HEK293T (cell line): Measurements from ENCODE around the gene NKX2-3.

Experiments used
- CTCF ChIA-PET: fragments of 350-600 bp; formaldehyde crosslinking; extraction: SDS; loops from one replicate; lab custom pipeline; 2021; ENCODE audit warnings: antibody characterized with exemption, inconsistent platforms; lab: Yijun Ruan, JAX
- POLR2A ChIA-PET: fragments of 350-600 bp; formaldehyde crosslinking; extraction: SDS; loops from one replicate; lab custom pipeline; 2020; ENCODE audit warnings: antibody characterized with exemption, inconsistent platforms; lab: Yijun Ruan, JAX
- DNase-seq: peaks from one replicate; pipeline ENCODE4 v3.0.0; 2012; ENCODE audit warnings: mixed read lengths; ENCODE audit errors: extremely low spot score
- ARNT ChIP-seq: fragments of 450-650 bp; IDR thresholded peaks from 2 replicates; pipeline ENCODE4 v1.6.1; 2017; ENCODE audit warnings: mild to moderate bottlenecking
- BHLHE40 ChIP-seq: fragments of 450-650 bp; IDR thresholded peaks from 2 replicates; pipeline ENCODE4 v1.6.1; 2016; ENCODE audit warnings: mild to moderate bottlenecking, moderate library complexity, borderline replicate concordance
- CTBP1 ChIP-seq: fragments of 450-650 bp; IDR thresholded peaks from 2 replicates; pipeline ENCODE4 v1.6.1; 2016; ENCODE audit warnings: borderline replicate concordance
- ELF4 ChIP-seq: fragments of 450-650 bp; IDR thresholded peaks from 2 replicates; pipeline ENCODE4 v1.6.1; 2017; ENCODE audit warnings: antibody characterized with exemption
- FOXA1 ChIP-seq: fragments of 450-650 bp; IDR thresholded peaks from 2 replicates; pipeline ENCODE4 v1.6.1; 2016; ENCODE audit warnings: mild to moderate bottlenecking
- FOXK2 ChIP-seq: fragments of 450-650 bp; IDR thresholded peaks from 2 replicates; pipeline ENCODE4 v1.6.1; 2016; ENCODE audit warnings: mild to moderate bottlenecking
- FOXM1 ChIP-seq: fragments of 450-650 bp; IDR thresholded peaks from 2 replicates; pipeline ENCODE4 v1.6.1; 2017; ENCODE audit warnings: mild to moderate bottlenecking, borderline replicate concordance
- HDGF ChIP-seq: fragments of 450-650 bp; IDR thresholded peaks from 2 replicates; pipeline ENCODE4 v1.6.1; 2017; ENCODE audit warnings: antibody characterized with exemption, borderline replicate concordance
- L3MBTL2 ChIP-seq: fragments of 450-650 bp; conservative IDR thresholded peaks from 2 replicates; pipeline ENCODE4 v1.6.1; 2016; ENCODE audit warnings: mild to moderate bottlenecking
- LEF1 ChIP-seq: fragments of 450-650 bp; IDR thresholded peaks from 2 replicates; pipeline ENCODE4 v1.6.1; 2017; ENCODE audit warnings: mild to moderate bottlenecking, borderline replicate concordance
- NFRKB ChIP-seq: fragments of 450-650 bp; IDR thresholded peaks from 2 replicates; pipeline ENCODE4 v1.6.1; 2016; ENCODE audit warnings: mild to moderate bottlenecking, moderate library complexity
- SP1 ChIP-seq: fragments of 450-650 bp; IDR thresholded peaks from 2 replicates; pipeline ENCODE4 v1.6.1; 2017
- SUZ12 ChIP-seq: fragments of 450-650 bp; IDR thresholded peaks from 2 replicates; pipeline ENCODE4 v1.6.1; 2016; ENCODE audit warnings: mild to moderate bottlenecking
- TARDBP ChIP-seq: fragments of 450-650 bp; IDR thresholded peaks from 2 replicates; pipeline ENCODE4 v1.6.1; 2016
- ZNF384 ChIP-seq: fragments of 450-650 bp; IDR thresholded peaks from 2 replicates; pipeline ENCODE4 v1.6.1; 2016
- TF ChIP-seq, protein P1 (sequence below): fragments of 450-650 bp; IDR thresholded peaks from 2 replicates; pipeline ENCODE4 v1.6.1; 2016

Gene NKX2-3

DNA sequence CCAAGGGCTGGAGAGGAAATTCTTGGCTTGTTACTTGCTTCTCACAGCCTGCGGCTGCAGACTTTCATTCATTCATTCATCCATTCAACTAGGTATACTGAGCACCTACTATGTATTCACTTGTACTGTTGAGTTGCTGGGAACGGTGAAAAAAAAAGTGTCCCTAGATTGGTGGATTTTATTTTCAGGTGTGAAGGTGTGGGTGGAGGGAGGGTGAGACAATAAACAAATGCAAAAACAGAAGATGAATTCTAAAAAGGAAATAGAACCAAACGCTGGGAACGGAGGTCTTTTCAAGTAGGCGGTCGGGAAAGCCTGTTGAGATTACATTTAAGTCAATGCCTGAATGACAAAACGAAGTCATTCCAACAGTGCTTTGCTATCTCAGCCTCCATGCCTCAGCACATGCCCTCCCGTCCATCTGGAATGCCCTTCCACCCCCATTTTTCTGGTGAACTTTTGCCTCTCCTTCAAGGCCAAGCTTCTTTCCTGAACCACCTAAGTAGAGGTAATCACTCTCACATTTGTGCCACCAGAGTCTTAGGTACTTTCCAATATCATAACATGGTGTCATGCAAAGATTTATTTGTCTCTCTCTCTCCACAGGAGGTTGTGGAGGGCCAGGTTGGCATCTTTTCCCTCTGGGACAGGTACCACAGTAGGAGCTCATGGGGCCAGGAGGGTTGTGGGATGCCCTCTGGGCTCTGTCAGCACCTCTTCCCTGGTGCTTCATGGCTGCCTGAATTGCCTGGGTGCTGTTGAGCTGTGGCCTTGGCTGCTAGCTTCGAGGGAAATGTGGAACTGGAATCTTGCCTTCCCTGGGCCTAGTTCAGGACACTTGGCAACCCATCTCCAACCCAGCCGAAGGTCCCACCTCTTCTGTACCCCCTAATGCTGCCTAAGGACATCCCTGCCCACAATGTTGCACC lies 5.5 kb downstream of the NKX2-3 start:
- TF ChIP-seq ELF4 (no peak), HDGF (no peak), SP1 (no peak), CTBP1 (no peak), FOXM1 (no peak), FOXK2 (no peak), FOXA1 (no peak), LEF1 (no peak), TARDBP (no peak), NFRKB (no peak), BHLHE40 (no peak), SUZ12 (no peak), ARNT (no peak), L3MBTL2 (no peak), ZNF384 (no peak)
- TF ChIP-seq, protein P1, sequence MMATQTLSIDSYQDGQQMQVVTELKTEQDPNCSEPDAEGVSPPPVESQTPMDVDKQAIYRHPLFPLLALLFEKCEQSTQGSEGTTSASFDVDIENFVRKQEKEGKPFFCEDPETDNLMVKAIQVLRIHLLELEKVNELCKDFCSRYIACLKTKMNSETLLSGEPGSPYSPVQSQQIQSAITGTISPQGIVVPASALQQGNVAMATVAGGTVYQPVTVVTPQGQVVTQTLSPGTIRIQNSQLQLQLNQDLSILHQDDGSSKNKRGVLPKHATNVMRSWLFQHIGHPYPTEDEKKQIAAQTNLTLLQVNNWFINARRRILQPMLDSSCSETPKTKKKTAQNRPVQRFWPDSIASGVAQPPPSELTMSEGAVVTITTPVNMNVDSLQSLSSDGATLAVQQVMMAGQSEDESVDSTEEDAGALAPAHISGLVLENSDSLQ = no peak
- POLR2A ChIA-PET = no interaction called here
- CTCF ChIA-PET = interaction anchor here (0.7 to 1.1 kb wide), 2 partner anchors 53 to 102 kb away, joined by 3 read pairs; no protein-coding TSS in a partner anchor
- no peak for DNase-seq

DNA sequence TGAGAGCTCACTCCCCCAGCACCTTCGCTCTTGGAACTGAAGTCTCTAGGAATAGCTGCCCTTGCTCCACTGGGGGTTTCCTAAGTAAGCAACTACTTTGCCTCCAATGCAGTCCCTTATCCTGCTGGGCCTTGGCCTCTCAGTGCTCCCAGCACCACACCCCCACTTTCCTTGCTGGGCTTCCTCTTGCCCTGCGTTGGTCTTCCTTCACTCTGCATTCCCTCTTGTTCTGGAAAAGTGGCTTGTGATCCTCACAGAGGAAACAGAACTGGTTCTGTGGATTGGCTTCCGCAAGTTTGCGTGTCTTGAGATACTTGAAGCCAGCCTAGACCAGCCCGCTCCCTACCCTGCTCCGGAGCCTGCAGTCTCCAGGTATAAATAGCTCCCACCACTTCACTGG lies 6.4 kb downstream of the NKX2-3 start:
- CTCF ChIA-PET = interaction anchor here (0.7 to 1.1 kb wide), 2 partner anchors 54 to 103 kb away, joined by 3 read pairs; no protein-coding TSS in a partner anchor
- no peak for TF ChIP-seq ARNT
- TF ChIP-seq L3MBTL2 = no peak
- no peak for TF ChIP-seq FOXK2
- no peak for TF ChIP-seq HDGF
- no peak for TF ChIP-seq BHLHE40
- no peak for TF ChIP-seq FOXA1
- no peak for TF ChIP-seq SUZ12
- no peak for TF ChIP-seq CTBP1
- no peak for TF ChIP-seq TARDBP
- no peak for TF ChIP-seq LEF1
- no peak for TF ChIP-seq NFRKB
- TF ChIP-seq, protein P1 = no peak
- TF ChIP-seq FOXM1 = no peak
- no peak for DNase-seq
- POLR2A ChIA-PET = interaction anchor here (1.0 kb wide), 1 partner anchor 8 kb away, joined by 3 read pairs; no protein-coding TSS in a partner anchor

DNA sequence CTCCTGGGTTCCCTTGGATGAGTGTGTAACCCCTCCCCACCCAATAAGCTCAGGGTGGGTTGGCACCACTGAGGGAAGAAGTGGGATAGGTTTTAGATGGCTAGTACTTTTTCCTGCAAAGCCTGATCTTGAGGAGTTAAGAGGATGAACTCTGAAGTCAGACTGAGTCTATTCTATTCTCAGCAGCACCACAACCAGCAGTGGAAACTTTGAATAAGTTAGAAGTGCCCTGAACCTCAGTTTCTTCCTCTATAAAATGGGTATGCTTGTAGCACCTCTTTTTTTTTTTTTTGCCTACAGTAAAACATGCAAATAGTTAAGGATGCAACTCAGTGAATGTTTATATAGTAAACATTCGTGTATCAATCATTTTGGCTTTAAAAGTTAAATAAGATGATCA lies 7.1 kb downstream of the NKX2-3 start:
- CTCF ChIA-PET = interaction anchor here (1.1 kb wide), 1 partner anchor 55 kb away, joined by 3 read pairs; no protein-coding TSS in a partner anchor
- POLR2A ChIA-PET = interaction anchor here (1.0 kb wide), 1 partner anchor 9 kb away, joined by 3 read pairs; no protein-coding TSS in a partner anchor
- no peak for DNase-seq
- no peak for TF ChIP-seq FOXM1
- no peak for TF ChIP-seq SUZ12
- TF ChIP-seq ZNF384 = no peak
- TF ChIP-seq, protein P1 = no peak
- TF ChIP-seq LEF1 = no peak
- no peak for TF ChIP-seq NFRKB
- TF ChIP-seq BHLHE40 = no peak
- TF ChIP-seq SP1 = no peak
- no peak for TF ChIP-seq FOXA1
- TF ChIP-seq L3MBTL2 = no peak
- TF ChIP-seq CTBP1 = no peak
- TF ChIP-seq FOXK2 = no peak
- TF ChIP-seq ELF4 = no peak

DNA sequence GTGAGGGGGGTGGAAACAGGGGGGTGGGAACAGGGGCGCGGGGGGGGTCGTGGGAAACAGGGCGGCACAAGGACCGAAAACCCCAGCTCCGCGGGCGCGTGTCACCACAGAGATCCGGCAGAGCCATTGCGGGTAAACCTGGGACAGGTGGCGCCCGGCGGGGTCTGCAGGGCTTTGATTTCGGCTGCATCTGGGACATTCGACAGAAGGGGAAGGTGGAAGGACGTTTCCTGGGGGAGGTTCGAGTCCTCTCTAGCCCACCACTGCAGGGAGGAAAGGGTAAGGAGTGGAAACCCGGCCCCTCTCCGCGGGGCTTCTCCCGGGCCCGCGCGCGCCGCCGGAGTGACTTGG lies 7.5 kb downstream of the NKX2-3 start:
- CTCF ChIA-PET = no interaction called here
- POLR2A ChIA-PET = no interaction called here
- DNase-seq = no peak
- TF ChIP-seq TARDBP (no peak), FOXK2 (no peak), ARNT (no peak), SUZ12 (no peak), FOXM1 (no peak), LEF1 (no peak), ZNF384 (no peak), HDGF (no peak), ELF4 (no peak), CTBP1 (no peak), NFRKB (no peak), BHLHE40 (no peak), SP1 (no peak), L3MBTL2 (no peak), FOXA1 (no peak)
- TF ChIP-seq, protein P1 = no peak
